Panc1 (cell line): ENCODE measurements around the gene SRGAP3.

ENCODE experiments used
- CTCF ChIP-seq: fragments of 450-650 bp; IDR thresholded peaks from 2 replicates; pipeline ENCODE4 v1.5.1; 2017; ENCODE audit warnings: mild to moderate bottlenecking
- POLR2AphosphoS5 ChIP-seq: IDR thresholded peaks from 2 replicates; pipeline ENCODE4 v1.6.1; 2012; ENCODE audit warnings: mild to moderate bottlenecking, low read depth, low read length, moderate library complexity
- SIN3A ChIP-seq: IDR thresholded peaks from 2 replicates; pipeline ENCODE4 v1.6.1; 2012; ENCODE audit warnings: low read depth, mild to moderate bottlenecking, low read length, moderate library complexity, borderline replicate concordance; ENCODE audit not compliant: insufficient read depth

GRCh38 chr3:9130345-9131305 is 118.8 kb downstream of the SRGAP3 start:
- no peak for TF ChIP-seq SIN3A
- no peak for TF ChIP-seq CTCF
- no peak for TF ChIP-seq POLR2AphosphoS5
